IPS-15b (cell line): ENCODE data around the gene DIMT1.

Experiments used
- H3K27me3 ChIP-seq: one replicate; pipeline ENCODE4 v1.6.1; 2013; ENCODE audit warnings: low read length; ENCODE audit not compliant: control insufficient read depth, insufficient read depth
- H3K36me3 ChIP-seq: one replicate; pipeline ENCODE4 v1.6.1; 2013; ENCODE audit warnings: low read length; ENCODE audit not compliant: control insufficient read depth, insufficient read depth
- H3K4me1 ChIP-seq: one replicate; pipeline ENCODE4 v1.6.1; 2013; ENCODE audit warnings: mild to moderate bottlenecking, low read length; ENCODE audit not compliant: control insufficient read depth, insufficient read depth
- H3K4me3 ChIP-seq: one replicate; pipeline ENCODE4 v1.5.1; 2013; ENCODE audit warnings: low read depth, low read length
- H3K9ac ChIP-seq: one replicate; pipeline ENCODE4 v1.6.1; 2013; ENCODE audit warnings: low read depth, mild to moderate bottlenecking, low read length
- H3K9me3 ChIP-seq: one replicate; pipeline ENCODE4 v1.6.1; 2013; ENCODE audit warnings: mild to moderate bottlenecking, low read length; ENCODE audit not compliant: control insufficient read depth, insufficient read depth

DIMT1 gene

GRCh38 chr5:62403411-62404250 lies at the start of gene DIMT1:
Gene DIMT1 (minus strand): TSS chr5:62403905. CDS start chr5:62403772, 133 bp downstream.
- peak within 1 kb of the TSS; percentile 84 for H3K4me3 ChIP-seq
- no peaks in the 10 kb centered on the region for H3K27me3 ChIP-seq
- peak within 1 kb of the TSS; percentile 96 for H3K9ac ChIP-seq
- no peaks in the 10 kb centered on the region for H3K9me3 ChIP-seq
- no peaks in the 10 kb centered on the region for H3K4me1 ChIP-seq
- peaks cover 5% of the 10 kb centered on the region for H3K36me3 ChIP-seq

GRCh38 chr5:62450259-62450658 lies 46.6 kb upstream of the DIMT1 start:
- Histone ChIP-seq H3K4me3 (no peak overlapping the region), H3K9ac (no peak overlapping the region), H3K4me1 (no peaks in the 10 kb centered on the region), H3K27me3 (no peaks in the 10 kb centered on the region), H3K9me3 (no peaks in the 10 kb centered on the region), H3K36me3 (peaks cover 6% of the 10 kb centered on the region)

- H3K36me3 ChIP-seq, result peaks cover 6% of the 10 kb centered on the region
- no peak overlapping the region for H3K4me3 ChIP-seq
- H3K27me3 ChIP-seq, result no peaks in the 10 kb centered on the region
- H3K9ac ChIP-seq, result no peak overlapping the region
- H3K4me1 ChIP-seq, result no peaks in the 10 kb centered on the region
- no peaks in the 10 kb centered on the region for H3K9me3 ChIP-seq
Measured at GRCh38 chr5:62448528-62448927, 44.8 kb upstream of the DIMT1 start.

GRCh38 chr5:62432621-62433064 lies 28.9 kb upstream of the DIMT1 start:
- H3K4me3 ChIP-seq, result no peak overlapping the region
- H3K9me3 ChIP-seq, result no peaks in the 10 kb centered on the region
- H3K36me3 ChIP-seq, result no peaks in the 10 kb centered on the region
- H3K9ac ChIP-seq, result no peak overlapping the region
- H3K4me1 ChIP-seq, result no peaks in the 10 kb centered on the region
- H3K27me3 ChIP-seq, result no peaks in the 10 kb centered on the region

- Histone ChIP-seq H3K27me3 (no peaks in the 10 kb centered on the region), H3K4me3 (no peak overlapping the region), H3K36me3 (no peaks in the 10 kb centered on the region), H3K9me3 (no peaks in the 10 kb centered on the region), H3K9ac (no peak overlapping the region), H3K4me1 (no peaks in the 10 kb centered on the region)
Measured at GRCh38 chr5:62431735-62432620, 28.3 kb upstream of the DIMT1 start.

GRCh38 chr5:62424763-62425162 lies 21.1 kb upstream of the DIMT1 start:
- H3K36me3 ChIP-seq, result no peaks in the 10 kb centered on the region
- no peaks in the 10 kb centered on the region for H3K4me1 ChIP-seq
- no peak overlapping the region for H3K4me3 ChIP-seq
- H3K27me3 ChIP-seq, result no peaks in the 10 kb centered on the region
- H3K9ac ChIP-seq, result no peak overlapping the region
- H3K9me3 ChIP-seq, result no peaks in the 10 kb centered on the region

- H3K9me3 ChIP-seq, result no peaks in the 10 kb centered on the region
- H3K9ac ChIP-seq, result no peak overlapping the region
- no peaks in the 10 kb centered on the region for H3K27me3 ChIP-seq
- H3K4me1 ChIP-seq, result no peaks in the 10 kb centered on the region
- no peak overlapping the region for H3K4me3 ChIP-seq
- no peaks in the 10 kb centered on the region for H3K36me3 ChIP-seq
Measured at GRCh38 chr5:62421414-62421813, 17.7 kb upstream of the DIMT1 start.

- Histone ChIP-seq H3K27me3 (no peaks in the 10 kb centered on the region), H3K9me3 (no peaks in the 10 kb centered on the region), H3K4me1 (no peaks in the 10 kb centered on the region), H3K36me3 (no peaks in the 10 kb centered on the region), H3K4me3 (no peak overlapping the region), H3K9ac (no peak overlapping the region)
Measured at GRCh38 chr5:62419609-62420008, 15.9 kb upstream of the DIMT1 start.

GRCh38 chr5:62418462-62419076 lies 14.9 kb upstream of the DIMT1 start:
- H3K9me3 ChIP-seq, result no peaks in the 10 kb centered on the region
- no peaks in the 10 kb centered on the region for H3K4me1 ChIP-seq
- H3K4me3 ChIP-seq, result no peak overlapping the region
- no peaks in the 10 kb centered on the region for H3K27me3 ChIP-seq
- H3K9ac ChIP-seq, result no peak overlapping the region
- H3K36me3 ChIP-seq, result no peaks in the 10 kb centered on the region

GRCh38 chr5:62413711-62414110 lies 10.0 kb upstream of the DIMT1 start:
- no peaks in the 10 kb centered on the region for H3K27me3 ChIP-seq
- no peaks in the 10 kb centered on the region for H3K9me3 ChIP-seq
- H3K9ac ChIP-seq, result no peak overlapping the region
- no peaks in the 10 kb centered on the region for H3K36me3 ChIP-seq
- no peaks in the 10 kb centered on the region for H3K4me1 ChIP-seq
- H3K4me3 ChIP-seq, result peak overlapping the region; percentile 83

- Histone ChIP-seq H3K4me1 (no peaks in the 10 kb centered on the region), H3K36me3 (no peaks in the 10 kb centered on the region), H3K4me3 (peak within 1 kb of the TSS; percentile 83), H3K9me3 (no peaks in the 10 kb centered on the region), H3K27me3 (no peaks in the 10 kb centered on the region), H3K9ac (peak within 1 kb of the TSS; percentile 85)
Measured at GRCh38 chr5:62412549-62413329, 9.0 kb upstream of the DIMT1 start, which contains the start of gene IPO11. Gene IPO11 (plus strand): TSS chr5:62412763. CDS start chr5:62437280, 24,517 bp downstream.
